GM21526 (cell line): ENCODE measurements around the gene PLK3.
"Not testable (repeated sequence)": the region's sequence is repeated elsewhere in the genome, so short reads cannot be mapped to it uniquely, and the experiment has no call there.

Source experiments
- ATAC-seq: cut with Tn5 transposase; IDR thresholded peaks from one replicate; pipeline ENCODE4 v1.9.1; 2021; ENCODE audit warnings: moderate library complexity; ENCODE audit not compliant: unreplicated experiment, low FRiP score

PLK3 gene

DNA sequence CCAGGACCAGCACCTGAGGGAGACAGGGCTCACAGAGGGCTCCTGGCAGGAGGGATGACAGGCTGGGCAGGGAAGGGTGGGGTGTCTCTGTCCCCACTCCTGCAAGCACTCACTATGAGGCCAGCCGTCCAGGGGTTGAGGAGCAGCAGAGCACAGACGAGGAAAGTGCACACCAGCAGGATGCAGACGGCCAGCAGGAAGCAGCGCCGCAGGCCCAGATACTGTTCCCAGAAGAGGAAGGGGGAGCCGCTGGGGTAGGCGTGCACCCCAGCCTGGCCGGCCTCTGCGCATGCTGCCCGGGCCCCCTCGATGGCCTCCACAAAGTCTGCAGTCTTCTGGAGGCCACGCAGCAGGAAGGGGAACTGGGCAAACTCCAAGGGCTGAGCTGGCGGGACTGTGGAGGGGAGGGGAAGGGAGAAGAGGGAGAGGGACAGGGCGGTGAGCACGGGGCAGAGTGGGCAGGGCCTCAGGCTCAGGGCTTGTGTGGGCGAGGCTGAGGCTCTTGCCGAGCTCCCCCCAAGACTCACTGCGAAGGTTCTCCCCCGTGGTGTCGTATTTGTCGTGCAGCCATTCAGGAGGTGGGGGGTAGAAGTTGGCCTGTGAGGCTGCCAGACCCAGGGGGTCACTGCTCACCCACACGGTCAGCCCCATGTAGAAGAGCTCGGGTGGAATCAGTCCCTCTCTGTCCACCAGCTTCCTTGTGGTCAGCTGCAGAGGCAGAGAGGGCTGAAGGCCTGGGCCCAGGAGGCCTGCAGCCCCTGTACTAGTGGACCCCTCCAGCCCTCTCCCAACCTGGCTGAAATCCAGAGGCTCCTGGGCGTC is 26.4 kb downstream of the PLK3 start:
- ATAC-seq = no peak

- ATAC-seq = no peak
Measured at GRCh38 chr1:44827197-44828002, 27.2 kb downstream of the PLK3 start.

DNA sequence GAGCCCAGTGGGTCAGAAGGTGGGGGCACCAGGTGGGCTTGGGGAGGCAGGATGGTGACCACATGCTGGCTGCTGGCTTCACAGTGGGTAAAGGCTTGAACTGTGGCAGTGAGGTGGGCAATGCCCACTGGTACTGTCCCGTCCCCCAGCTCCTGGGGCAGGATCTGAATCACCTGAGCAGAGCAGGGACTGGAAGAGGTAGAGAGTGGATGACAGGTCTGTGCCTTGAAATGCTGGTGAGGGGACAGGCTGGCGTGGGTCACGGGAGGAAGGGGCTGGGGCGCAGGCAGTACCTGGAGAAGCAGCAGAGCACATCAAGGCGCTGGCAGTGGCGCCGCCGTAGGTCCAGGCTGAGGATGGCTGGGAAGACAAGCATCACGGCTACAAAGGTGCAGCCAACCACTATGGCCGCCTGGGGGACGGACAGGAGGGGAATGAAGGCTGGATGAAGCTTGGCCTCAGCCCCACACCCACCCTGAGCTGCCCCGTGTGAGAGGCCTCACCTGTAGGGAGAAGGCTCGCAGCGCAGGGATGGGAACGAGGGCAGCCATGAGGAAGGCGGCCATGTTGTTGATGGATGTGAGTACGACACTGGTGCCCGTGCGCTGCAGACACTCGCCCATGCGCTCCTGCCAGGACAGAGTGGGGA is 27.9 kb downstream of the PLK3 start:
- ATAC-seq = no peak

DNA sequence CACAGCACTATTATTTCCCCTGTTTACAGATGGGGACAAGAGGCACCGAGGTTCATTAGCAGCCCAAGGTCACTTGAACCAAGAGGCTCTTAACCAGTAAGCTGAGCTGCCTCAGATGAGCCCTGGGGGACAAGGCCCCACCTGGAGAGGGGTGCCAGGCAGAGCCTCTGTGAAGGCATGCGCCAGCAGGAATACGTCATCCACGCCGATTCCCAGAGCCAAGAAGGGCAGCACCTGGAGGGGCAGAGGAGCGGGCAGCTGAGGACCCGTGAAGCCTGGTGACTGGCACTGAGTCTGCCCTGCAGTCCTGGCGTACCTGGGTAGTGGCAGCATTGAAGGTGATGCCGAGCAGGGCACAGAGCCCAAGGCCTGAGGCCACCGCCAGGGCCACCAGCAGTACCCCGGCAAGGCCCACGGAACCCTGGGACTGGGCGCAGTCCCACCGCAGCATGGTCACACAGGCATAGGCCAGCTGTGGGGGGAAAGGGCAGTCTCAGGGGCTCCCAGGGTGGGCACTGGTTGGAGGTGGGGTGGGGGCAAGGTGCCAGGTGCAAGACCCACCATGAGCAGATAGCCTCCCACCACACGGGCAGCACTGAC is 28.8 kb downstream of the PLK3 start:
- no peak for ATAC-seq

GRCh38 chr1:44829506-44830384 is 29.6 kb downstream of the PLK3 start:
- no peak for ATAC-seq

- no peak for ATAC-seq
Measured at GRCh38 chr1:44830900-44831304, 30.7 kb downstream of the PLK3 start.

- no peak for ATAC-seq
Measured at GRCh38 chr1:44831516-44831915, 31.3 kb downstream of the PLK3 start.

DNA sequence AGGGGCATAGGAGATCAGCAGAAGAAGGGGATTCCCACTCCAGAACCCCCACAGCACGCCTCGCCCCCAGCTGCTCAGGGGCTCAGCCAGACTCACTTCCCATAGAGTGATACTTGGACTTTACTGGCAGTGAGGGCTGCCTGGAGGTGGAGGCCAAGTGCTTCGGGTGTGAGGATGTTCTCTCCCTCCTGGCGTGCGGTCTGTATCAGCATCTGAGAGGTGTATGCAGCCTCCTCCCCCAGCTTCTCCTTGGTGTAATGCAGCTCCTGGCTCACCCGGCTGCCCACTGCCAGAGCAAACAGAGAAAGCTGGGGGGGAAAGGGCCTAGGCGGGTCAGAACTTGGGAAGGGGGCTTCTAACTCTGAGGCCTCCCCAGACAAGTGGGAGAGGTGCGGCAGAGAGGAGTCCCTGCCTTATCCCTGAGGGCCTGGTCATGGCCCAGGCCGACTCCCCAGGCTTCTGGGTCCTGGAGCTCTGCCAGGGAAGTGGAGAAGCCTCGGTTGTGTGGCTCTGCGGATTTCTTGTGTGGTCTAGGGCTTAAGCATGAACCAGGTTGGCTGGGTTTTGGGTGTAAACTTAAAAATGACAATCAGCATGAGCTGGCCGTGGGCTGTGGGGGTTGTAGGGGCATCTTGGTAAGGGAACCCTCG is 32.0 kb downstream of the PLK3 start:
- no peak for ATAC-seq

GRCh38 chr1:44834328-44834727 is 34.2 kb downstream of the PLK3 start:
- no peak for ATAC-seq

GRCh38 chr1:44835738-44836675 is 35.8 kb downstream of the PLK3 start:
- no peak for ATAC-seq

- not testable (repeated sequence) for ATAC-seq
Measured at GRCh38 chr1:44838294-44838693, 38.1 kb downstream of the PLK3 start.

GRCh38 chr1:44839576-44839975 is 39.4 kb downstream of the PLK3 start:
- ATAC-seq = no peak

DNA sequence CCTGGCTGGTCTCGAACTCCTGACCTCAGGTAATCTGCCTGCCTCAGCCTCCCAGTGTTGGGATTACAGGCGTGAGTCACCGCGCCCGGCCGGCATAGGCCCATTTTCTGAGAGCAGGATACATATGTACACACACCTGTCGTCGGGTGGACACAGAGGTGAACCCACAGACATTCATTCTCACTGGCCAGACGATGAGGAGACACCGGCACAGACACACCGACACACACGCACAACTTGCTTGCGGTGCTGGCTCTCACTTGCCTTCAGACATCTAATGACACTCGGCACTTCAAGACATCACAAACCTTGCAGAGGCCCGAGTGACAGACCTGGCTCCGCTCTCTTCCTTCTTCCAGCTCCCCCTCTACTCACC is 42.3 kb downstream of the PLK3 start:
- ATAC-seq = no peak

DNA sequence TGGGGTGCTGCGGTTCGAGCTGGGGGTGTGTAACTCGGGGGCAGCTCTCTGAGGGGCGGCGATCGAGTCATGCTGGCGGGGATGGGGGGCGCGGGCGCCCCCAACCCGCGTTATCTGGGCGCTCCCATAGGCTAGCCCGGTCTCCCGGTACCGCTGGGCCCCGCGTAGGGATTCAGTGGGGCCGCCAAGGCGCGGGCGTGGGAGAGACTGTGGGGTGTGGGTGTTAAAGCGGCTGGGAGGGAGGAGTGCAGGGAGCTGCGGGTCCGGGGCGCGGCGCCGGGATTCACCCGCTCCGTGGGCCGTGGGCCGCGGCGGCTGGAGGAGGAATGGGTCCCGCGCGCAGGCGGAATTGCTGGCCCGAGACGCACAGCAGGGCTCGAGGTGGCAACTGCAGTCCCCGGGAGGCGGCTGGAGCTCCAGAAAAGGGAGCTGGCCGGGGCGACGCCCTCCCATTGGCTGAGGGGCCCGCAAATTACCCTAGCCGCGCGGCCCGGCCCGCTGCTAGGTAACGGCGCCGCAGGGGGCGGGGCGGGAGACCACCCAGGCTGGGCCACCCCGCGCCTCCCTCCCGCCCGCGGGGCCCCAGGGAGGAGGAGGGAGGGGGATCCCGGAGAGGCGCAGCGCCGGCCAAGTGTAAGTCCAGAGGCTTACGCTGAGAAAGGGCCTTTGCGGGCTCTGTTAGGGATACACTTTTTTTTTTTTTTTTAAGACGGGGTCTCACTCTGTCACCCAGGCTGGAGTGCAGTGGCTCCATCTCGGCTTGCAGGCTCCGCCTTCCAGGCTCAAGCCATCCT is 42.9 kb downstream of the PLK3 start, which contains the start of gene PTCH2:
TSS of gene PTCH2 (minus strand) at position 392 of the 794 bp plus-strand sequence. CDS start at position 71, 321 bp downstream.
- ATAC-seq = no peak

GRCh38 chr1:44846985-44847384 is 46.8 kb downstream of the PLK3 start:
- no peak for ATAC-seq

GRCh38 chr1:44847845-44848244 is 47.7 kb downstream of the PLK3 start:
- no peak for ATAC-seq

DNA sequence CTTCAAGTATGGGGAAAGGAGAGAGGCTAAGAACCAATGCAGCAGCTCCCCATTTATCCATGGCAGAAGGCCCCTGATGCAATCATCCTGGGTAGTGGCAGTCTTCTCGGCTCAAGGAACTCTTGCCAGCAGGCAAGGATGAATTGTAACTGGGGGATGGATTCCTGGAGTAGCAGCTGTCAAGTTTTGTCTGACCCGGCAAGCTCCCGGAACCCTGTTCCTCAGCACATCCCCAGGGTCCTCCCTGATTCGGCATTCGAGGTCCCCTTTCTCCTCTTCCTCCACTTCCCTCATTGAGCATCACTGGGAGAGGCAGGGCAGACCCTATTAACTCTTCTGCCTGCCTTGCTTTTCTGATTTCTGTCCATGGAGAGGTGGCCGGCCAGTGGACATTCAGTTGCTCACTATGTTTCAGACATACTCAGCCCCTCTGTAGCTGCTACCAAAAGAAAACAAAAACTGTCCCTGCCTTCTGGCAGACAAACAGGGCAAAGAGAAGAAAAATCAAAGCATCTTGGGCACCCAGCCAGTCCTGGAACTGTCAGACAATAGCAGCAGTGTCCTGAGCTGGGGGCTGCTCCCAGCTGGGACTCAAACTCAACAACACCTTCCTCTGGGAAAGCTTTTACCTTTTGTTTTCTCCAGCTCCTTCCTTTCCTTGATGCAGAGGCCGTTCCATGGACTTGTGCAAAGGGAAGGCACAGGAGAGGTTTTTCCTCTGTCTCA is 48.4 kb downstream of the PLK3 start:
- no peak for ATAC-seq
